CD8-positive, alpha-beta memory T cell (primary cell): ENCODE results near the gene REEP3. TPM values are rescaled to one million over a fixed set of nuclear protein-coding genes. Genes with fewer than 3 reads are reported as not detected.
"Not testable (repeated sequence)": the region's sequence is repeated elsewhere in the genome, so short reads cannot be mapped to it uniquely, and the experiment has no call there.

Source experiments
- CTCF ChIA-PET: fragments of 350-600 bp; sonication (Branson Sonifier 250); formaldehyde crosslinking; loops from one replicate; lab custom pipeline; 2021; ENCODE audit warnings: antibody characterized with exemption; lab: Charles Lee
- POLR2A ChIA-PET: fragments of 350-600 bp; sonication (Branson Sonifier 250); formaldehyde crosslinking; loops from one replicate; lab custom pipeline; 2021; ENCODE audit warnings: antibody characterized with exemption; lab: Charles Lee
- DNase-seq, 5 donors: peaks; one replicate each; pipeline versions ENCODE4 v3.0.0 to v3.0.0-alpha.2; 2020 to 2022; ENCODE audit warnings: mixed read lengths in 1 of 5
- H3K27ac ChIP-seq: one replicate; pipeline ENCODE4 v1.7.0; 2013; ENCODE audit warnings: low read depth, mild to moderate bottlenecking, low read length, moderate library complexity
- H3K27me3 ChIP-seq: 2 replicates; pipeline ENCODE4 v1.7.0; 2013; ENCODE audit warnings: low read length, mild to moderate bottlenecking; ENCODE audit not compliant: insufficient read depth, poor library complexity, severe bottlenecking
- H3K36me3 ChIP-seq: 2 replicates; pipeline ENCODE4 v1.7.0; 2013; ENCODE audit warnings: mild to moderate bottlenecking, low read length, moderate library complexity; ENCODE audit not compliant: insufficient read depth
- H3K4me1 ChIP-seq: 2 replicates; pipeline ENCODE4 v1.7.0; 2013; ENCODE audit warnings: mild to moderate bottlenecking, low read length, moderate library complexity; ENCODE audit not compliant: insufficient read depth
- H3K4me3 ChIP-seq: 2 replicates; pipeline ENCODE4 v1.7.0; 2013; ENCODE audit warnings: mild to moderate bottlenecking, low read length
- H3K9me3 ChIP-seq: 2 replicates; pipeline ENCODE4 v1.7.0; 2013; ENCODE audit warnings: mild to moderate bottlenecking, low read length
- H3K27ac Mint-ChIP-seq, 8 donors: one replicate each; pipeline ENCODE4 v1.8.0; 2020 to 2021; ENCODE audit warnings: mixed read lengths in 8 of 8, mild to moderate bottlenecking in 6 of 8, inconsistent platforms in 3 of 8, moderate library complexity in 3 of 8
- H3K27me3 Mint-ChIP-seq, 2 donors: one replicate each; pipeline ENCODE4 v1.8.0; 2020 to 2021; ENCODE audit warnings: mixed read lengths in 2 of 2, mild to moderate bottlenecking in 1 of 2, moderate library complexity in 1 of 2
- H3K36me3 Mint-ChIP-seq, 3 donors: one replicate each; pipeline ENCODE4 v1.8.0; 2020 to 2021; ENCODE audit warnings: mixed read lengths in 3 of 3, inconsistent platforms in 1 of 3, mild to moderate bottlenecking in 1 of 3
- H3K4me1 Mint-ChIP-seq, 3 donors: one replicate each; pipeline ENCODE4 v1.8.0; 2020 to 2021; ENCODE audit warnings: mixed read lengths in 3 of 3, inconsistent platforms in 1 of 3, mild to moderate bottlenecking in 1 of 3
- H3K4me3 Mint-ChIP-seq, 7 donors: one replicate each; pipeline ENCODE4 v1.8.0; 2020 to 2021; ENCODE audit warnings: mixed read lengths in 7 of 7, mild to moderate bottlenecking in 6 of 7, moderate library complexity in 4 of 7, inconsistent platforms in 2 of 7
- H3K9me3 Mint-ChIP-seq, 5 donors: one replicate each; pipeline ENCODE4 v1.8.0; 2020 to 2022; ENCODE audit warnings: mixed read lengths in 5 of 5, mild to moderate bottlenecking in 3 of 5, moderate library complexity in 2 of 5, inconsistent platforms in 1 of 5
- polyA plus RNA-seq: library from polyadenylated mRNA; unstranded; fragments of 300-500 nt; fragmentation: Illumina TruSeq; gene quantifications from one replicate; pipeline ENCODE4 v1.2.3, GENCODE V29; 2021
- total RNA-seq, 2 experiments: library from RNA; stranded (reverse); gene quantifications; one replicate each; pipeline ENCODE4 v1.2.3, GENCODE V29; 2021

REEP3 gene
- total and polyA plus RNA-seq, 3 experiments from 2014 or later: 7.4 to 25.5 (median 23.7) TPM

- Mint-ChIP-seq H3K36me3 (no peaks in the 10 kb centered on the region), H3K9me3 (no peaks in the 10 kb centered on the region), H3K27ac (no peak overlapping the region), H3K27me3 (peaks cover 0 to 12% of the 10 kb centered on the region in 2 donors), H3K4me1 (no peaks in the 10 kb centered on the region), H3K4me3 (no peak overlapping the region)
- Histone ChIP-seq H3K9me3 (no peaks in the 10 kb centered on the region), H3K27me3 (peaks cover 3% of the 10 kb centered on the region), H3K4me3 (no peak overlapping the region), H3K27ac (no peak overlapping the region), H3K36me3 (no peaks in the 10 kb centered on the region), H3K4me1 (no peaks in the 10 kb centered on the region)
- no peak for DNase-seq
- ChIA-PET CTCF (no interaction called here), POLR2A (no interaction called here)
Measured at GRCh38 chr10:63646491-63646890, 125.3 kb downstream of the REEP3 start.

GRCh38 chr10:63651864-63652263 is 130.7 kb downstream of the REEP3 start:
- CTCF ChIA-PET: interaction anchor here (0.7 kb wide), 1 partner anchor 1028 kb away, joined by 3 read pairs; no protein-coding TSS in a partner anchor
- H3K27me3 ChIP-seq: no peaks in the 10 kb centered on the region
- Mint-ChIP-seq H3K36me3 (no peaks in the 10 kb centered on the region), H3K4me3 (no peak overlapping the region), H3K4me1 (no peaks in the 10 kb centered on the region), H3K27me3 (peaks cover 3 to 12% of the 10 kb centered on the region in 2 donors), H3K27ac (no peak overlapping the region), H3K9me3 (no peaks in the 10 kb centered on the region)
- H3K27ac ChIP-seq: no peak overlapping the region
- POLR2A ChIA-PET: no interaction called here
- no peaks in the 10 kb centered on the region for H3K9me3 ChIP-seq
- DNase-seq: no peak
- H3K4me1 ChIP-seq: no peaks in the 10 kb centered on the region
- no peak overlapping the region for H3K4me3 ChIP-seq
- no peaks in the 10 kb centered on the region for H3K36me3 ChIP-seq

- Histone ChIP-seq H3K9me3 (no peaks in the 10 kb centered on the region), H3K27ac (no peak overlapping the region), H3K27me3 (no peaks in the 10 kb centered on the region), H3K36me3 (no peaks in the 10 kb centered on the region), H3K4me1 (no peaks in the 10 kb centered on the region), H3K4me3 (no peak overlapping the region)
- peaks cover 3% of the 10 kb centered on the region in 2 donors for H3K27me3 Mint-ChIP-seq
- ChIA-PET POLR2A (interaction anchor here (1.2 kb wide), 1 partner anchor 83 kb away, joined by 3 read pairs; no protein-coding TSS in a partner anchor), CTCF (no interaction called here)
- H3K36me3 Mint-ChIP-seq: no peaks in the 10 kb centered on the region
- DNase-seq: no peak
- H3K4me1 Mint-ChIP-seq: no peaks in the 10 kb centered on the region
- no peak overlapping the region for H3K27ac Mint-ChIP-seq
- H3K9me3 Mint-ChIP-seq: no peaks in the 10 kb centered on the region
- no peak overlapping the region for H3K4me3 Mint-ChIP-seq
Measured at GRCh38 chr10:63653747-63654146, 132.5 kb downstream of the REEP3 start.

GRCh38 chr10:63657761-63658160 is 136.6 kb downstream of the REEP3 start:
- peaks cover 0 to 3% of the 10 kb centered on the region in 2 donors for H3K27me3 Mint-ChIP-seq
- CTCF ChIA-PET: no interaction called here
- Histone ChIP-seq H3K4me3 (no peak overlapping the region), H3K4me1 (no peaks in the 10 kb centered on the region), H3K36me3 (no peaks in the 10 kb centered on the region), H3K9me3 (no peaks in the 10 kb centered on the region), H3K27ac (no peak overlapping the region), H3K27me3 (no peaks in the 10 kb centered on the region)
- POLR2A ChIA-PET: no interaction called here
- H3K4me1 Mint-ChIP-seq: no peaks in the 10 kb centered on the region
- no peak for DNase-seq
- no peaks in the 10 kb centered on the region for H3K36me3 Mint-ChIP-seq
- no peak overlapping the region for H3K27ac Mint-ChIP-seq
- no peak overlapping the region for H3K4me3 Mint-ChIP-seq
- H3K9me3 Mint-ChIP-seq: no peaks in the 10 kb centered on the region

DNA sequence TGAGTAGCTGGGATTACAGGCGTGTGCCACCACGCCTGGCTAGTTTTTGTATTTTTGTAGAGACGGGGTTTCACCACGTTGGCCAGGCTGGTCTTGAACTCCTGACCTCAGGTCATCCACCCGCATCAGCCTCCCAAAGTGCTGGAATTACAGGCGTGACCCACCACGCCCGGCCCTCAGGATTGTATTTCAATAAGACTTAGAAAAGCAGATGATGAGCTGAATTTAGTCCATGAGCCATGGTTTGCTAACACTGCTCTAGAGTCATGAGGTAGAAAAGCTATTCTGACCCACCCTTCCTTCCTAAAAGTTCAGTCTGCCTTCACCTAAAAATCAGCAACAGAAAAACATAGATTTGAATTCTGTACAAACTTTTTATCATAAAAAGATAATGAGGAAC is 139.7 kb downstream of the REEP3 start:
- H3K27me3 Mint-ChIP-seq, H3K27ac ChIP-seq, H3K9me3 ChIP-seq, H3K4me3 Mint-ChIP-seq, H3K9me3 Mint-ChIP-seq, H3K27me3 ChIP-seq, H3K4me1 ChIP-seq, H3K36me3 Mint-ChIP-seq, CTCF ChIA-PET, DNase-seq, POLR2A ChIA-PET, H3K4me3 ChIP-seq, H3K4me1 Mint-ChIP-seq, H3K27ac Mint-ChIP-seq, H3K36me3 ChIP-seq: not testable (repeated sequence)

DNA sequence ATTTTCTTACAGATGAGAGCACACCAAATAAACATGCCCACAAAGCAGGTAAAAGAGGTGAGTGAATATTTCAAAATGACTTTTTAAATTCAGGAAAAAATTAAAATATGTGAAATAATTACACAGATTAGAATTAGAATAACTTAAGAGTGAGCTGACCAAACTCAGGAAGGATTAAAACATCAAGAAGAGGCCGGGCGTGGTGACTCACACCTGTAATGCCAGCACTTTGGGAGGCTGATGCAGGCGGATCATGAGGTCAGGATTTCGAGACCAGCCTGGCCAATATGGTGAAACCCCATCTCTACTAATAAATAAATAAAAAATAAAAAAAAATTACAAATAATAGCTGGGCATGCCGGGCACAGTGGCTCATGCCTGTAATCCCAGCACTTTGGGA is 140.1 kb downstream of the REEP3 start:
- Mint-ChIP-seq H3K4me3 (no peak overlapping the region), H3K27me3 (no peaks in the 10 kb centered on the region), H3K4me1 (no peaks in the 10 kb centered on the region), H3K36me3 (no peaks in the 10 kb centered on the region), H3K27ac (no peak overlapping the region), H3K9me3 (no peaks in the 10 kb centered on the region)
- no peaks in the 10 kb centered on the region for H3K9me3 ChIP-seq
- ChIA-PET POLR2A (no interaction called here), CTCF (no interaction called here)
- no peak overlapping the region for H3K4me3 ChIP-seq
- no peaks in the 10 kb centered on the region for H3K4me1 ChIP-seq
- no peak for DNase-seq
- H3K36me3 ChIP-seq: no peaks in the 10 kb centered on the region
- no peak overlapping the region for H3K27ac ChIP-seq
- no peaks in the 10 kb centered on the region for H3K27me3 ChIP-seq

DNA sequence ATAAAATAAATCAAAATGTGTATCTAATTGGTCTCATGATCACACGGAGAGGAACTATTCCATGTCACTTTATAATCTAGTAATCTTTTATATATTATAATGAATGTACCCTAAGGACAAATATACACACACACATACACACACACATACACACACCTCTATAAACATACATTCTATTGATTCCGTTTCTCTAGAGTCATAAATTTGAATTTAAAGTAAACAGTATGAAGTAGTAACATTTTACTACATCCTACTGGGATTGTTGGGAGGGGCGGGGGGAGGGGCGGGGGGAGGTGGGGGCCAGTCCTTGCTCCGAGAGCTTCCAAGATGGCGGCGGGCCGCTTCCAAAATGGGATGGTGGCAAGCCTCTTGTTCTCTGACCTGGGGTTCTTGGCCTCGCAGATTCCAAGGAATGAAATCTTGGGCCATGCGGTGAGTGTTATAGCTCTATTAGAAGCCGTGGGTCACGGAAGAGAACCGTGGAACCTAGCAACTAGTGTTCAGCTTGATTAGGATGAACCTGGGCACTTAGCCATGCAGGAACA is 143.2 kb downstream of the REEP3 start:
- Histone ChIP-seq H3K27ac (no peak overlapping the region), H3K4me1 (no peaks in the 10 kb centered on the region), H3K27me3 (no peaks in the 10 kb centered on the region), H3K36me3 (no peaks in the 10 kb centered on the region), H3K4me3 (no peak overlapping the region), H3K9me3 (no peaks in the 10 kb centered on the region)
- ChIA-PET CTCF (no interaction called here), POLR2A (no interaction called here)
- Mint-ChIP-seq H3K4me1 (no peaks in the 10 kb centered on the region), H3K36me3 (no peaks in the 10 kb centered on the region), H3K9me3 (no peaks in the 10 kb centered on the region), H3K4me3 (no peak overlapping the region), H3K27ac (no peak overlapping the region), H3K27me3 (no peaks in the 10 kb centered on the region)
- no peak for DNase-seq

DNA sequence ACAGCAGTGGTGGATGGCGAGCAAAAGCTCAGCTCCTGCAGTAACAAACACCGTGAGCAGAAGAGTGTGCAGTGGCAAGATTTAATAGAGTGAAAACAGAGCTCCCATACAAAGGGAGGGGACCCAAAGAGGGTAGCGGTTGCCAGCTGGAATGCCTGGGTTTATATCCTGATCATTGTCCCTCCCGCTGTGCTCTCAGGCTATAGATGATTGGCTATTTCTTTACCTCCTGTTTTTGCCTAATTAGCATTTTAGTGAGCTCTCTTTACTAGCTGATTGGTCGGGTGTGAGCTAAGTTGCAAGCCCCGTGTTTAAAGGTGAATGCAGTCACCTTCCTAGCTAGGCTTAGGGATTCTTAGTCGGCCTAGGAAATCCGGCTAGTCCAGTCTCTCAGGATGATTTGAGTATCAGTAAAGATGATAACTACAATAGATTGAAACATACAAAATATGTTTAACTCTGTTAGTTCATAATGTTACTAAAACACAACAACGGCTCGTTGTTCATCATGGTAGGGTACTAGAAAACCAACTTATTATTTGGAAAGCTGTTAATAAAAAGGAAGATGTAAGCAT is 143.9 kb downstream of the REEP3 start:
- H3K4me3 Mint-ChIP-seq, H3K36me3 Mint-ChIP-seq, H3K9me3 Mint-ChIP-seq, DNase-seq, H3K36me3 ChIP-seq, H3K4me1 Mint-ChIP-seq, H3K27ac ChIP-seq, H3K9me3 ChIP-seq, H3K27ac Mint-ChIP-seq, H3K4me1 ChIP-seq, CTCF ChIA-PET, H3K27me3 Mint-ChIP-seq, H3K27me3 ChIP-seq, H3K4me3 ChIP-seq: not testable (repeated sequence)
- POLR2A ChIA-PET: interaction anchor here (0.5 kb wide), 1 partner anchor 86 kb away, joined by 4 read pairs; no protein-coding TSS in a partner anchor
